HCT116 (cell line): ENCODE results near the gene SENP8. TPM values are rescaled to one million over a fixed set of nuclear protein-coding genes. Genes with fewer than 3 reads are reported as not detected.
A peak's percentile ranks its signal among the peaks of the same experiment; 100 is the strongest.

Experiments
- ATAC-seq: fragments of 200-7000 bp; cut with Tn5 transposase; 2 replicates; pipeline ENCODE4 v1.9.1; 2020; ENCODE audit warnings: mild to moderate bottlenecking, moderate library complexity
- BruUV-seq: library from RNA; stranded (reverse); fragments of 400-500 nt; replicated peaks from 2 replicates; lab custom pipeline; 2021; lab: Mats Ljungman, UMichigan
- CTCF ChIA-PET: fragments of 300-600 bp; sonication (Branson Sonifier 250); formaldehyde crosslinking; loops from one replicate; lab custom pipeline; 2021; ENCODE audit warnings: antibody characterized with exemption; lab: Charles Lee
- POLR2A ChIA-PET: fragments of 300-600, 350-600 bp; sonication (Branson Sonifier 250); formaldehyde crosslinking; loops from one replicate; lab custom pipeline; 2021; ENCODE audit warnings: antibody characterized with exemption; lab: Charles Lee
- RAD21 ChIA-PET, 2 experiments: fragments of 300-600 bp; sonication (Branson Sonifier 250); formaldehyde crosslinking; loops; one replicate each; lab custom pipeline; 2023; ENCODE audit warnings: low total read pairs in 2 of 2; ENCODE audit not compliant: uncharacterized antibody in 2 of 2, unreplicated experiment in 2 of 2, low non-redundant PET in 1 of 2; lab: Charles Lee
- DNase-seq: peaks from one replicate; pipeline ENCODE4 v3.0.0-alpha.2; 2010; ENCODE audit warnings: low read depth, low spot score
- H2AFZ ChIP-seq: fragments of 200-600 bp; shearing (Covaris generic), sonication (generic); 2 replicates; pipeline ENCODE4 v1.6.1; 2017; ENCODE audit warnings: low read depth, mixed run types, mixed read lengths, antibody characterized with exemption, low read length; ENCODE audit not compliant: poor library complexity, severe bottlenecking
- H3K27ac ChIP-seq: 2 replicates; pipeline ENCODE4 v1.5.1; 2012; ENCODE audit warnings: low read depth, low read length
- H3K27me3 ChIP-seq: fragments of 200-600 bp; sonication (generic); 2 replicates; pipeline ENCODE4 v1.6.1; 2016; ENCODE audit warnings: mixed run types, low read length, mixed read lengths; ENCODE audit not compliant: insufficient read depth
- H3K36me3 ChIP-seq, 2 experiments: fragments of 200-500 bp in 1 of 2; fragments of 200-600 bp in 1 of 2; sonication (Bioruptor generic) in 1 of 2; sonication (generic) in 1 of 2; 2 replicates each; pipeline versions ENCODE4 v1.5.1 to v1.6.1; 2014 to 2016; ENCODE audit warnings: low read length in 2 of 2, inconsistent platforms in 1 of 2, mixed read lengths in 1 of 2, mixed run types in 1 of 2; ENCODE audit not compliant: insufficient read depth in 2 of 2, control insufficient read depth in 1 of 2
- H3K4me1 ChIP-seq, 2 experiments: fragments of 200-600 bp in 1 of 2; sonication (generic) in 1 of 2; 2 replicates each; pipeline versions ENCODE4 v1.5.1 to v1.6.1; 2012 to 2017; ENCODE audit warnings: low read length in 2 of 2, inconsistent platforms in 1 of 2, mild to moderate bottlenecking in 1 of 2, mixed read lengths in 1 of 2, mixed run types in 1 of 2, moderate library complexity in 1 of 2; ENCODE audit not compliant: insufficient read depth in 2 of 2, control insufficient read depth in 1 of 2
- H3K4me2 ChIP-seq: fragments of 200-600 bp; sonication (generic); 2 replicates; pipeline ENCODE4 v1.6.1; 2017; ENCODE audit warnings: mixed run types, low read length, mixed read lengths
- H3K4me3 ChIP-seq, 2 experiments: fragments of 200-600 bp in 1 of 2; sonication (generic) in 1 of 2; replicated peaks in 1 of 2; 2 replicates each; pipeline ENCODE4 v1.5.1; 2011 to 2016; ENCODE audit warnings: low read length in 2 of 2, control low read depth in 1 of 2, low read depth in 1 of 2, mild to moderate bottlenecking in 1 of 2, mixed read lengths in 1 of 2, mixed run types in 1 of 2
- H3K79me2 ChIP-seq: fragments of 200-600 bp; sonication (generic); 2 replicates; pipeline ENCODE4 v1.6.1; 2017; ENCODE audit warnings: mild to moderate bottlenecking, mixed run types, low read length, moderate library complexity, mixed read lengths; ENCODE audit not compliant: insufficient read depth
- H3K9ac ChIP-seq: fragments of 200-600 bp; sonication (generic); 2 replicates; pipeline ENCODE4 v1.6.1; 2016; ENCODE audit warnings: low read length, mixed read lengths
- H3K9me2 ChIP-seq: fragments of 200-600 bp; sonication (generic), shearing (Covaris generic); 2 replicates; pipeline ENCODE4 v1.6.1; 2017; ENCODE audit warnings: mixed run types, mild to moderate bottlenecking, moderate library complexity; ENCODE audit not compliant: insufficient read depth
- H3K9me3 ChIP-seq, 2 experiments: fragments of 200-500 bp in 1 of 2; fragments of 200-600 bp in 1 of 2; sonication (Bioruptor generic) in 1 of 2; sonication (generic) in 1 of 2; 2 replicates each; pipeline ENCODE4 v1.6.1; 2014 to 2017; ENCODE audit warnings: low read length in 2 of 2, mixed read lengths in 2 of 2, inconsistent platforms in 1 of 2, low read depth in 1 of 2, mild to moderate bottlenecking in 1 of 2, mixed run types in 1 of 2, moderate library complexity in 1 of 2; ENCODE audit not compliant: control insufficient read depth in 1 of 2, insufficient read depth in 1 of 2
- H4K20me1 ChIP-seq: fragments of 200-600 bp; sonication (generic), shearing (Covaris generic); 2 replicates; pipeline ENCODE4 v1.6.1; 2017; ENCODE audit warnings: mixed run types, mild to moderate bottlenecking, moderate library complexity; ENCODE audit not compliant: insufficient read depth
- CBX3 ChIP-seq: IDR thresholded peaks from 2 replicates; pipeline ENCODE4 v1.6.1; 2012; ENCODE audit warnings: low read depth
- CEBPB ChIP-seq: IDR thresholded peaks from 2 replicates; pipeline ENCODE4 v1.6.1; 2012; ENCODE audit warnings: low read depth
- EZH2 ChIP-seq: fragments of 200-600 bp; sonication (generic); IDR thresholded peaks from 2 replicates; pipeline ENCODE4 v1.6.1; 2017; ENCODE audit warnings: antibody characterized with exemption, mixed run types
- EZH2phosphoT487 ChIP-seq: fragments of 200-600 bp; IDR thresholded peaks from 2 replicates; pipeline ENCODE4 v1.6.1; 2018; ENCODE audit warnings: antibody characterized with exemption, borderline replicate concordance
- FOSL1 ChIP-seq: IDR thresholded peaks from 2 replicates; pipeline ENCODE4 v1.6.1; 2012; ENCODE audit warnings: low read depth
- JUND ChIP-seq: IDR thresholded peaks from 2 replicates; pipeline ENCODE4 v1.6.1; 2012
- POLR2A ChIP-seq: IDR thresholded peaks from 2 replicates; pipeline ENCODE4 v1.7.0; 2011; ENCODE audit warnings: borderline replicate concordance; ENCODE audit not compliant: insufficient read depth, insufficient read length; ENCODE audit errors: extremely low read depth
- POLR2AphosphoS5 ChIP-seq: IDR thresholded peaks from 2 replicates; pipeline ENCODE4 v1.6.1; 2011; ENCODE audit warnings: mild to moderate bottlenecking, low read depth, low read length, moderate library complexity
- SIN3A ChIP-seq: IDR thresholded peaks from 2 replicates; pipeline ENCODE4 v1.6.1; 2012; ENCODE audit warnings: low read depth
- SP1 ChIP-seq: IDR thresholded peaks from 2 replicates; pipeline ENCODE4 v1.6.1; 2012; ENCODE audit warnings: low read depth
- SRF ChIP-seq: IDR thresholded peaks from 2 replicates; pipeline ENCODE4 v1.6.1; 2012; ENCODE audit warnings: low read depth
- TCF7L2 ChIP-seq: IDR thresholded peaks from 2 replicates; pipeline ENCODE4 v1.7.0; 2011; ENCODE audit warnings: borderline replicate concordance, inconsistent platforms; ENCODE audit not compliant: insufficient read depth, insufficient read length; ENCODE audit errors: extremely low read depth
- YY1 ChIP-seq: IDR thresholded peaks from 2 replicates; pipeline ENCODE4 v1.6.1; 2011; ENCODE audit warnings: low read length, low read depth, moderate library complexity, mild to moderate bottlenecking; ENCODE audit not compliant: insufficient replicate concordance; ENCODE audit errors: extremely low read depth
- ZFX ChIP-seq: fragments of 450-650 bp; IDR thresholded peaks from 2 replicates; pipeline ENCODE4 v1.6.1; 2017
- ZNF274 ChIP-seq: fragments of 200-500 bp; sonication (Bioruptor generic); IDR thresholded peaks from 2 replicates; pipeline ENCODE4 v1.6.1; 2014; ENCODE audit warnings: mild to moderate bottlenecking, low read depth, low read length, inconsistent platforms
- intact Hi-C: fragments of 100-400 bp; cut with micrococcal nuclease; formaldehyde crosslinking; loops from 2 replicates; pipeline ENCODE4 v1.10.0; 2022
- total RNA-seq: library from RNA; stranded (reverse); gene quantifications from one replicate; pipeline ENCODE4 v1.2.1, GENCODE V29; 2021; ENCODE audit not compliant: unreplicated experiment
- TF ChIP-seq, protein P1 (sequence below): IDR thresholded peaks from 2 replicates; pipeline ENCODE4 v1.6.1; 2012
- TF ChIP-seq, protein P2 (sequence below): IDR thresholded peaks from 2 replicates; pipeline ENCODE4 v1.6.1; 2011; ENCODE audit warnings: mild to moderate bottlenecking, low read length, moderate library complexity; ENCODE audit not compliant: insufficient replicate concordance; ENCODE audit errors: extremely low read depth
- TF ChIP-seq, protein P3 (sequence below), 3 experiments: fragments of 200-600 bp in 1 of 3; sonication (generic) in 1 of 3; IDR thresholded peaks in 2 of 3; conservative IDR thresholded peaks in 1 of 3; 2 replicates each; pipeline ENCODE4 v1.5.1; 2012 to 2017; ENCODE audit warnings: low read depth in 2 of 3, low read length in 2 of 3, antibody characterized with exemption in 1 of 3, borderline replicate concordance in 1 of 3, control low read depth in 1 of 3, mild to moderate bottlenecking in 1 of 3, mixed read lengths in 1 of 3, mixed run types in 1 of 3, moderate library complexity in 1 of 3; ENCODE audit not compliant: insufficient read depth in 1 of 3
- TF ChIP-seq, protein P4 (sequence below): IDR thresholded peaks from 2 replicates; pipeline ENCODE4 v1.6.1; 2012
- TF ChIP-seq, protein P5 (sequence below): IDR thresholded peaks from 2 replicates; pipeline ENCODE4 v1.6.1; 2012; ENCODE audit warnings: low read depth

The SENP8 gene
- total RNA-seq, 1 experiment from 2014 or later: 3.8 TPM

DNA sequence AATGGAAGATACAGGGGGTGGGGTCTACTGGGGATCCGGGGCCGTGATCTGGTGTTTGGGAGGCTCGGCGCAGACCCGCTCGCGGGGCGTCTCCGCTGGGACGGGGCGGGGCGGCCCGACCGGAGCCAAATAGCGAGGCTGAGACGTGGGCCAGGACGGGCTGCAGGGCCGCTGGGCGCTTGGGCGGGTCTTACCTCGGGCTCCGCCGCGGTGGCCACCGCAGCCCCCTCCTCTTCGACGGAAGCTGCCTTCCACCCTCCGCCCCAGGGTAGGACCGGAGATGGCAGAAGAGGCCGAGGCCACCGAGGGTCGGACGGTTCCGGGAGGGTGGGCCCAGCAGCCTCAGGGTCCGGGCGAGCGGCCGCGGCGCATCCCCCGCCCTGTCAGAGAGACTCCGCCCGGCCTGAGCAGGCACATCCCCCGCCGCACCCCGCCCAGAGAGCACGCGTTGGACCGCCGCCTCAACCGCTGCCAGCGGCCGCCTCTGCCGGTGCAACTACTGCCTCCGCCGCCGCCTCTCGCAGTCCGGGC, 652 bp upstream of the SENP8 start:
- peaks cover 33% of the 10 kb centered on the region for H3K79me2 ChIP-seq
- CTCF ChIA-PET: interaction anchor here (0.9 kb wide), 1 partner anchor 13 kb away, joined by 4 read pairs; no protein-coding TSS in a partner anchor
- DNase-seq (peak; percentile 40), ATAC-seq (peak; percentile 85)
- no peak overlapping the region for H2AFZ ChIP-seq
- H3K9me2 ChIP-seq: no peaks in the 10 kb centered on the region
- H3K9ac ChIP-seq: peak overlapping the region; percentile 77
- RAD21 ChIA-PET: interaction anchor here in 1 of 2 experiments (0.5 to 0.6 kb wide), 2 partner anchors 223 to 254 kb away, joined by 3 to 5 read pairs; no protein-coding TSS in a partner anchor
- H3K27me3 ChIP-seq: no peaks in the 10 kb centered on the region
- peak overlapping the region; percentile 92 for H3K4me2 ChIP-seq
- POLR2A ChIA-PET: interaction anchor here (0.9 to 1.4 kb wide), 3 partner anchors 9 to 84 kb away, joined by 3 to 14 read pairs (median 4); no protein-coding TSS in a partner anchor
- no peaks in the 10 kb centered on the region for H4K20me1 ChIP-seq
- no TSS peak for BruUV-seq
- intact Hi-C loops: no loop called here
- peaks cover 4 to 17% of the 10 kb centered on the region in 2 experiments; a peak in 3 of 4 replicates for H3K4me1 ChIP-seq
- H3K36me3 ChIP-seq: no peaks in the 10 kb centered on the region
- peak overlapping the region; percentile 80 to 81 for H3K4me3 ChIP-seq
- peak overlapping the region; percentile 83 for H3K27ac ChIP-seq
- H3K9me3 ChIP-seq: no peaks in the 10 kb centered on the region
- TF ChIP-seq, protein P1, sequence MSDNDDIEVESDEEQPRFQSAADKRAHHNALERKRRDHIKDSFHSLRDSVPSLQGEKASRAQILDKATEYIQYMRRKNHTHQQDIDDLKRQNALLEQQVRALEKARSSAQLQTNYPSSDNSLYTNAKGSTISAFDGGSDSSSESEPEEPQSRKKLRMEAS: no peak
- TF ChIP-seq FOSL1 (no peak), CBX3 (no peak), TCF7L2 (no peak), ZFX (peak; percentile 65), EZH2 (no peak), YY1 (no peak), JUND (no peak), CEBPB (no peak), SP1 (no peak), SIN3A (no peak), EZH2phosphoT487 (no peak), SRF (no peak), POLR2AphosphoS5 (0 out of 2 replicates have a peak, but pooled peaks have one; percentile 32), ZNF274 (no peak), POLR2A (peak; percentile 32)
- TF ChIP-seq, protein P2, sequence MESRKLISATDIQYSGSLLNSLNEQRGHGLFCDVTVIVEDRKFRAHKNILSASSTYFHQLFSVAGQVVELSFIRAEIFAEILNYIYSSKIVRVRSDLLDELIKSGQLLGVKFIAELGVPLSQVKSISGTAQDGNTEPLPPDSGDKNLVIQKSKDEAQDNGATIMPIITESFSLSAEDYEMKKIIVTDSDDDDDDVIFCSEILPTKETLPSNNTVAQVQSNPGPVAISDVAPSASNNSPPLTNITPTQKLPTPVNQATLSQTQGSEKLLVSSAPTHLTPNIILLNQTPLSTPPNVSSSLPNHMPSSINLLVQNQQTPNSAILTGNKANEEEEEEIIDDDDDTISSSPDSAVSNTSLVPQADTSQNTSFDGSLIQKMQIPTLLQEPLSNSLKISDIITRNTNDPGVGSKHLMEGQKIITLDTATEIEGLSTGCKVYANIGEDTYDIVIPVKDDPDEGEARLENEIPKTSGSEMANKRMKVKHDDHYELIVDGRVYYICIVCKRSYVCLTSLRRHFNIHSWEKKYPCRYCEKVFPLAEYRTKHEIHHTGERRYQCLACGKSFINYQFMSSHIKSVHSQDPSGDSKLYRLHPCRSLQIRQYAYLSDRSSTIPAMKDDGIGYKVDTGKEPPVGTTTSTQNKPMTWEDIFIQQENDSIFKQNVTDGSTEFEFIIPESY: no peak
- TF ChIP-seq, protein P3, sequence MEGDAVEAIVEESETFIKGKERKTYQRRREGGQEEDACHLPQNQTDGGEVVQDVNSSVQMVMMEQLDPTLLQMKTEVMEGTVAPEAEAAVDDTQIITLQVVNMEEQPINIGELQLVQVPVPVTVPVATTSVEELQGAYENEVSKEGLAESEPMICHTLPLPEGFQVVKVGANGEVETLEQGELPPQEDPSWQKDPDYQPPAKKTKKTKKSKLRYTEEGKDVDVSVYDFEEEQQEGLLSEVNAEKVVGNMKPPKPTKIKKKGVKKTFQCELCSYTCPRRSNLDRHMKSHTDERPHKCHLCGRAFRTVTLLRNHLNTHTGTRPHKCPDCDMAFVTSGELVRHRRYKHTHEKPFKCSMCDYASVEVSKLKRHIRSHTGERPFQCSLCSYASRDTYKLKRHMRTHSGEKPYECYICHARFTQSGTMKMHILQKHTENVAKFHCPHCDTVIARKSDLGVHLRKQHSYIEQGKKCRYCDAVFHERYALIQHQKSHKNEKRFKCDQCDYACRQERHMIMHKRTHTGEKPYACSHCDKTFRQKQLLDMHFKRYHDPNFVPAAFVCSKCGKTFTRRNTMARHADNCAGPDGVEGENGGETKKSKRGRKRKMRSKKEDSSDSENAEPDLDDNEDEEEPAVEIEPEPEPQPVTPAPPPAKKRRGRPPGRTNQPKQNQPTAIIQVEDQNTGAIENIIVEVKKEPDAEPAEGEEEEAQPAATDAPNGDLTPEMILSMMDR (IDR thresholded peaks at IDR 0.05 in 2 of 3, conservative IDR thresholded peaks at IDR 0.05 in 1 of 3; ENCODE audit: borderline replicate concordance in 1 of 3, insufficient read depth in 1 of 3, low read depth in 2 of 3, low read length in 2 of 3): no peak
- TF ChIP-seq, protein P4, sequence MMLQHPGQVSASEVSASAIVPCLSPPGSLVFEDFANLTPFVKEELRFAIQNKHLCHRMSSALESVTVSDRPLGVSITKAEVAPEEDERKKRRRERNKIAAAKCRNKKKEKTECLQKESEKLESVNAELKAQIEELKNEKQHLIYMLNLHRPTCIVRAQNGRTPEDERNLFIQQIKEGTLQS: no peak
- TF ChIP-seq, protein P5, sequence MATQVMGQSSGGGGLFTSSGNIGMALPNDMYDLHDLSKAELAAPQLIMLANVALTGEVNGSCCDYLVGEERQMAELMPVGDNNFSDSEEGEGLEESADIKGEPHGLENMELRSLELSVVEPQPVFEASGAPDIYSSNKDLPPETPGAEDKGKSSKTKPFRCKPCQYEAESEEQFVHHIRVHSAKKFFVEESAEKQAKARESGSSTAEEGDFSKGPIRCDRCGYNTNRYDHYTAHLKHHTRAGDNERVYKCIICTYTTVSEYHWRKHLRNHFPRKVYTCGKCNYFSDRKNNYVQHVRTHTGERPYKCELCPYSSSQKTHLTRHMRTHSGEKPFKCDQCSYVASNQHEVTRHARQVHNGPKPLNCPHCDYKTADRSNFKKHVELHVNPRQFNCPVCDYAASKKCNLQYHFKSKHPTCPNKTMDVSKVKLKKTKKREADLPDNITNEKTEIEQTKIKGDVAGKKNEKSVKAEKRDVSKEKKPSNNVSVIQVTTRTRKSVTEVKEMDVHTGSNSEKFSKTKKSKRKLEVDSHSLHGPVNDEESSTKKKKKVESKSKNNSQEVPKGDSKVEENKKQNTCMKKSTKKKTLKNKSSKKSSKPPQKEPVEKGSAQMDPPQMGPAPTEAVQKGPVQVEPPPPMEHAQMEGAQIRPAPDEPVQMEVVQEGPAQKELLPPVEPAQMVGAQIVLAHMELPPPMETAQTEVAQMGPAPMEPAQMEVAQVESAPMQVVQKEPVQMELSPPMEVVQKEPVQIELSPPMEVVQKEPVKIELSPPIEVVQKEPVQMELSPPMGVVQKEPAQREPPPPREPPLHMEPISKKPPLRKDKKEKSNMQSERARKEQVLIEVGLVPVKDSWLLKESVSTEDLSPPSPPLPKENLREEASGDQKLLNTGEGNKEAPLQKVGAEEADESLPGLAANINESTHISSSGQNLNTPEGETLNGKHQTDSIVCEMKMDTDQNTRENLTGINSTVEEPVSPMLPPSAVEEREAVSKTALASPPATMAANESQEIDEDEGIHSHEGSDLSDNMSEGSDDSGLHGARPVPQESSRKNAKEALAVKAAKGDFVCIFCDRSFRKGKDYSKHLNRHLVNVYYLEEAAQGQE: no peak
